Fibroblast of the aortic adventitia (primary cell): ENCODE measurements around the gene CYP26B1. TPM values are rescaled to one million over a fixed set of nuclear protein-coding genes. Genes with fewer than 3 reads are reported as not detected.

Experiments used
- DNase-seq: peaks from one replicate; pipeline ENCODE4 v3.0.0-alpha.2; 2010; ENCODE audit warnings: low read depth
- H3K4me3 ChIP-seq: 2 replicates; pipeline ENCODE4 v1.5.1; 2011; ENCODE audit warnings: low read depth, mild to moderate bottlenecking, control low read depth, low read length, moderate library complexity
- total RNA-seq: library from RNA; depleted of rRNA; stranded (reverse); fragments of >200 nt; gene quantifications from 2 replicates; pipeline ENCODE4 v1.2.3, GENCODE V29; 2012; ENCODE audit warnings: low replicate concordance
- TF ChIP-seq, protein P1 (sequence below): IDR thresholded peaks from 2 replicates; pipeline ENCODE4 v1.5.1; 2011; ENCODE audit warnings: mild to moderate bottlenecking, low read length, control low read depth, inconsistent platforms; ENCODE audit not compliant: insufficient read depth

The CYP26B1 gene
- total RNA-seq, 1 donor, result 2.5 TPM

DNA sequence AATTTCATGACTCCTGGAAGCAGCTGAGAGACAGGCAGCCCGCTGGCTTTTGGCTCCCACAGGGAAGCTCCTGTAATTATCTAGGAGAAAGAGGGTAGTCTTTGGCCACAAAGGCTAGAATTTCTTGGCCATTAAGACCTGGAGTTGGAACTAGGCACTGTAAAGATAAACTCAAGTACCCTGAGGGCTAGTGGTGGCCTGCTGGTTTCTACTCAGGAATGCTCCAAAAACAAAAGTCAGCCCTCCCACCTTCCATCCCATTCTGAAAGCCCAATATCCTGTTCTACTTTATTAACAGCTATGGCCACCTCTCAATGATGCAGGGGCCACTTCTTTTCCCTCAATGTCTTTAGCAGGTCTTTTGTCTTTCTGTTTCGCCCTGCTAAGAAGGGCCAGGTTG is 34.0 kb upstream of the CYP26B1 start:
- TF ChIP-seq, protein P1, sequence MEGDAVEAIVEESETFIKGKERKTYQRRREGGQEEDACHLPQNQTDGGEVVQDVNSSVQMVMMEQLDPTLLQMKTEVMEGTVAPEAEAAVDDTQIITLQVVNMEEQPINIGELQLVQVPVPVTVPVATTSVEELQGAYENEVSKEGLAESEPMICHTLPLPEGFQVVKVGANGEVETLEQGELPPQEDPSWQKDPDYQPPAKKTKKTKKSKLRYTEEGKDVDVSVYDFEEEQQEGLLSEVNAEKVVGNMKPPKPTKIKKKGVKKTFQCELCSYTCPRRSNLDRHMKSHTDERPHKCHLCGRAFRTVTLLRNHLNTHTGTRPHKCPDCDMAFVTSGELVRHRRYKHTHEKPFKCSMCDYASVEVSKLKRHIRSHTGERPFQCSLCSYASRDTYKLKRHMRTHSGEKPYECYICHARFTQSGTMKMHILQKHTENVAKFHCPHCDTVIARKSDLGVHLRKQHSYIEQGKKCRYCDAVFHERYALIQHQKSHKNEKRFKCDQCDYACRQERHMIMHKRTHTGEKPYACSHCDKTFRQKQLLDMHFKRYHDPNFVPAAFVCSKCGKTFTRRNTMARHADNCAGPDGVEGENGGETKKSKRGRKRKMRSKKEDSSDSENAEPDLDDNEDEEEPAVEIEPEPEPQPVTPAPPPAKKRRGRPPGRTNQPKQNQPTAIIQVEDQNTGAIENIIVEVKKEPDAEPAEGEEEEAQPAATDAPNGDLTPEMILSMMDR, result no peak
- no peak overlapping the region for H3K4me3 ChIP-seq
- no peak for DNase-seq

DNA sequence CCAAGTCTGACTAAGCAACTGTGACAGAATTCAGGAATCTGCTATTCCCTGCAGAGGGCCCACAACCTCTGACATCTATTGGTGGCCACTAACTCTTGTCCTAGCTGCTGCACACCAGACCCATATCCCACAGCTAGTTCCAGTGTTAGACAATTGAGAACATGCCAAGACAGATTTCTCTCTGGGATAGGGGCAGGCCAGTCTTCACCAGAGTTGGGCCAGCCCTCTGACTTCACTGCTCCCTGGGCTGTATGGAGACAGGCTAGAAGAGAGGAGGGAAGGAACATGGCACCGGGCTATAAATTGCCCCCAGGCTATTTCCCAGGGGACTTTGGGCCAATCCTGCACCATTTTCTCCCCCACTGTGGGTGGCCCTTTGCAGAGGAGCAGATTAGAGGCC is 32.7 kb upstream of the CYP26B1 start:
- TF ChIP-seq, protein P1, result no peak
- DNase-seq, result no peak

DNA sequence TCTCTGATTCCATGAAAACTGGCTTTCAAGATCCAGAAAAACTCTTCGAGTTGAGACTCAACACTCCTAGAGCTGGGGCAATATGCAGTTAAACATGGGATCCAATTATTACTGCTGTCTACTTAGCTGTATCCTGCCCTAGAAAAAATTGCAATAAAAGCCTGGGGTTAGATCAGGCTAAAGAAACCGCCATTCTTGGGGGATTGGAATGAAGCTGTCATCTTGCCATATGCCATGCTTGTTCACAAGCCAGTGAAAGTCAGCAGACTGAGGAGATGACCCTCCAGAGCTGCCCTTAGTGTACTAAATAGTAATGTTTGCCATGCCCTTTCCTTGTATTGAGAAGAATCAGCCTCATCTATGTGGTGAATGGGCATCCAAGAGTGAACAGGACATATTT is 30.9 kb upstream of the CYP26B1 start:
- DNase-seq, result no peak
- TF ChIP-seq, protein P1, result no peak
- no peak overlapping the region for H3K4me3 ChIP-seq

More for the DNA sequence above, 32.7 kb upstream of the CYP26B1 start:
- no peak overlapping the region for H3K4me3 ChIP-seq

DNA sequence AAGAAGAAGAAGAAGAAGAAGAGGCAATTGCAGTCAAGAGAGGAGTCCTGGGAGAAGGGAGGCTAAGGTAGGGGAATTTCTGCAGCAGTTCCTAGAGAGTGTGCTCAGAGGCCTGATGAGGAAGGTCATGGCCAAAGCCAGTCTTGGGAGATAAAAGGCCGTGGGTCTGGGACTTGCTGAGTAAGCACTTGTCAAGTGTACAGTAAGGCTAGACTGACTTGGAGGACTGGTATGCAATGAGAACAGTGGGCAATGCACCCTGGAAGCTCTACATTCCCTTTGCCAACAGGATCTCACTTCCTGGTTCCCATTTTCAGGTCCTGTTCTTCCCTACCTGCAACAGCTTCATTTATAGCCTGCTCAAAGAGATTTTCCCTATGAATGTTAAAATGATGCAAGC is 28.6 kb upstream of the CYP26B1 start:
- DNase-seq, result no peak
- H3K4me3 ChIP-seq, result no peak overlapping the region
- TF ChIP-seq, protein P1, result no peak

DNA sequence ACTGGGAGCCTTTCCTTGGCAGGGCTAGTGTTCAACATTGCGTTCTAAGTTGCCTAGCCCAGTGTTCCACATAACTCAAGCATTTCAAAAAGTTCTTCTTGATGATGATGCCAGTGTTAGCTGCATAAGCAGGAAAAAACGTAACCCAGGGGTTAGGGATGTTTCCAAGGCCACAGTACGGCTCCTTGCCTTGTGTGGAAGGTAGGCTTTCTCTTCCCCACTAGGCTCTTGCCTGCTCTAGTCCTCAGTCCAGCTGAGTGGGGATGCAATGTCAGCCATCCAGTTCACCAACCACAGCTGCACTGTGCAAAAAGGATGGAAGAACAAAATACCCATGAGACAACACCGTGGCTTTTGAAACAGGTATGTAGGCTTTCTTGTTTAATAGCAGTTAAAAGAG is 28.0 kb upstream of the CYP26B1 start:
- no peak for DNase-seq
- H3K4me3 ChIP-seq, result no peak overlapping the region
- TF ChIP-seq, protein P1, result no peak

DNA sequence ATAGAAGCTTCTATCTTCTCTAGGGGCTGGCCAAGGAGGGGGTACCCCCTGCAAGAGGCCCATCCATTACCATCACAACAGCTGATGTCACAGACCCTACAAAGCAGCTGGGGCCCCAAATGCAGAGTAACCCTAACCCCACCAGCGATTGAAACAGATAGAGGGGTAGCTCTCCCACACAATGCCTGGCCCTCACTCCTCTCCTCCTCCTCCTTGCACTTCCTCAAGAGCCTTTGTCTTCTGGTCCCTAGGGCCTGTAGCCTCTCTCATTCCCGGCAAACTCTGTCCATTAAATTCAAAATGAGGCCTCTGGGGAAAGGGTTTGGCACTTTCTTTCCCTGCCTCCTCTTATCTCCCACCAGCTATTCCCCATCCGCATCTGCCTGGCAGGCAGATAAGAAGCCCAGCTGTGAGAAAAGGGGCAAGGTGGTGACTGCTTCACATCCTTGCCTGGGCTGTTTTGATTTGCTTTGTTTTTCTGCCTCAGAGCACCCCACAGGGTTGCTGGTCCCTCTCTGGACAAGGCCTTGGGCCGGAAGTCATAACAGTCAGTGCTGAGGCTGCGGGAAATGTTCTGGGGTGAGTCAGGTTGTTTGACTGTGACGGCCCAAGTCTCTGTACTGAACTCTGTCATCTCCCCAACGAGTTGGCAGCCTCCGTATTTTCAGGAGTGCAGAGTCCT is 26.1 kb upstream of the CYP26B1 start:
- H3K4me3 ChIP-seq, result no peak overlapping the region
- TF ChIP-seq, protein P1, result no peak
- peak; percentile 20 for DNase-seq

DNA sequence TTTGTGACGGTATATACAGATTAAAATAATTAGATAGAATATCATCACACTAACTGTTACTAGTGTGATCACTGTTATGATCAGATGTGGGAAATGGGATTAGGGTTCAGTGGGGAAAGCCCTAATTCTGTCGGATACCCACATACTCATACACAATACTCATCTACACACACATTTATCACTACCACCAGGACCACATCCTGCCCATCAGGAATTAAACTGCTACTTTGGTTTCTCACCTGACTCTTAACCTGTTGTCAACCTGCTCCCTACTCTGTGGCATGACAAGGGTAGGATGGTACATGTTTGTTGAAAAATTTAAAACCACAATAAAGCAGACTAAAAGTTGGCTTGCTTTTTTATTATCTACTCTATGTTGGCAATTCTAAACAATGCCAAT is 24.8 kb upstream of the CYP26B1 start:
- TF ChIP-seq, protein P1, result no peak
- no peak for DNase-seq
- H3K4me3 ChIP-seq, result no peak overlapping the region
